GM23338 (cell line): ENCODE measurements around the gene RRAS2. TPM values are rescaled to one million over a fixed set of nuclear protein-coding genes. Genes with fewer than 3 reads are reported as not detected.

Experiments used
- ATAC-seq: fragments of 200-7000 bp; cut with Tn5 transposase; 3 replicates; pipeline ENCODE4 v1.9.1; 2020
- DNase-seq: peaks from one replicate; pipeline ENCODE4 v3.0.0-alpha.2; 2015; ENCODE audit warnings: low spot score
- H2AFZ ChIP-seq: fragments of 200-600 bp; sonication (generic); 2 replicates; pipeline ENCODE4 v1.8.0; 2016; ENCODE audit warnings: antibody characterized with exemption, mild to moderate bottlenecking, moderate library complexity
- H3F3A ChIP-seq: fragments of 200-600 bp; sonication (generic); replicated peaks from 2 replicates; pipeline ENCODE4 v1.8.0; 2017; ENCODE audit warnings: antibody characterized with exemption, mixed run types, low read depth
- H3K27ac ChIP-seq: fragments of 200-600 bp; sonication (generic); 2 replicates; pipeline ENCODE4 v1.6.1; 2016; ENCODE audit warnings: low read depth
- H3K27me3 ChIP-seq: fragments of 200-600 bp; sonication (generic); 2 replicates; pipeline ENCODE4 v1.8.0; 2016; ENCODE audit warnings: mild to moderate bottlenecking, mixed run types, moderate library complexity; ENCODE audit not compliant: insufficient read depth
- H3K36me3 ChIP-seq: fragments of 200-600 bp; sonication (generic); 2 replicates; pipeline ENCODE4 v1.8.0; 2016; ENCODE audit warnings: mild to moderate bottlenecking; ENCODE audit not compliant: insufficient read depth
- H3K4me1 ChIP-seq: fragments of 200-600 bp; sonication (generic); 2 replicates; pipeline ENCODE4 v1.8.0; 2016; ENCODE audit warnings: mild to moderate bottlenecking, moderate library complexity; ENCODE audit not compliant: insufficient read depth
- H3K4me2 ChIP-seq: fragments of 200-600 bp; sonication (generic); 2 replicates; pipeline ENCODE4 v1.7.1; 2017; ENCODE audit warnings: mixed run types
- H3K4me3 ChIP-seq: fragments of 200-600 bp; sonication (generic); 2 replicates; pipeline ENCODE4 v1.6.1; 2016; ENCODE audit warnings: mixed run types
- H3K79me2 ChIP-seq: fragments of 200-600 bp; sonication (generic); replicated peaks from 2 replicates; pipeline ENCODE4 v1.8.0; 2017; ENCODE audit warnings: mild to moderate bottlenecking; ENCODE audit not compliant: insufficient read depth
- H3K9me2 ChIP-seq: fragments of 200-600 bp; sonication (generic); 2 replicates; pipeline ENCODE4 v1.8.0; 2017; ENCODE audit not compliant: insufficient read depth
- H4K20me1 ChIP-seq: fragments of 200-600 bp; sonication (generic); replicated peaks from 2 replicates; pipeline ENCODE4 v1.8.0; 2017; ENCODE audit warnings: mild to moderate bottlenecking; ENCODE audit not compliant: insufficient read depth
- H3K27ac Mint-ChIP-seq: 2 replicates; pipeline ENCODE4 v1.8.0; 2020; ENCODE audit warnings: inconsistent platforms, mild to moderate bottlenecking, moderate library complexity, mixed read lengths
- H3K27me3 Mint-ChIP-seq: 3 replicates; pipeline ENCODE4 v1.8.0; 2022; ENCODE audit warnings: low read depth, mild to moderate bottlenecking, moderate library complexity, mixed read lengths, inconsistent platforms; ENCODE audit not compliant: insufficient read depth, poor library complexity
- H3K36me3 Mint-ChIP-seq: 3 replicates; pipeline ENCODE4 v1.8.0; 2021; ENCODE audit warnings: low read depth, mild to moderate bottlenecking, inconsistent platforms, moderate library complexity, mixed read lengths
- H3K4me1 Mint-ChIP-seq: 3 replicates; pipeline ENCODE4 v1.8.0; 2020; ENCODE audit warnings: mild to moderate bottlenecking, inconsistent platforms, mixed read lengths
- H3K4me3 Mint-ChIP-seq: 3 replicates; pipeline ENCODE4 v1.8.0; 2021; ENCODE audit warnings: moderate library complexity, mild to moderate bottlenecking, inconsistent platforms, mixed read lengths
- H3K9me3 Mint-ChIP-seq: 3 replicates; pipeline ENCODE4 v1.8.0; 2020; ENCODE audit warnings: moderate library complexity, mild to moderate bottlenecking, inconsistent platforms, mixed read lengths
- CTCF ChIP-seq, 2 experiments: fragments of 200-600 bp in 1 of 2; sonication (generic) in 1 of 2; conservative IDR thresholded peaks; 2 replicates each; pipeline versions ENCODE4 v1.5.1 to v1.6.1; 2016 to 2017; ENCODE audit warnings: antibody characterized with exemption in 2 of 2, low read depth in 2 of 2, mild to moderate bottlenecking in 2 of 2, moderate library complexity in 1 of 2
- EZH2phosphoT487 ChIP-seq: fragments of 200-600 bp; sonication (generic); IDR thresholded peaks from one replicate; pipeline ENCODE4 v1.8.1; 2018; ENCODE audit warnings: antibody characterized with exemption; ENCODE audit not compliant: unreplicated experiment
- JUNB ChIP-seq: IDR thresholded peaks from one replicate; pipeline ENCODE4 v1.6.1; 2016; ENCODE audit warnings: antibody characterized with exemption; ENCODE audit not compliant: unreplicated experiment
- NANOG ChIP-seq: IDR thresholded peaks from 2 replicates; pipeline ENCODE4 v1.6.1; 2016; ENCODE audit warnings: antibody characterized with exemption, borderline replicate concordance
- POLR2AphosphoS5 ChIP-seq: IDR thresholded peaks from 2 replicates; pipeline ENCODE4 v1.6.1; 2016; ENCODE audit warnings: antibody characterized with exemption, low read depth
- REST ChIP-seq: IDR thresholded peaks from one replicate; pipeline ENCODE4 v1.6.1; 2018; ENCODE audit warnings: antibody characterized with exemption; ENCODE audit not compliant: unreplicated experiment
- STAT1 ChIP-seq: IDR thresholded peaks from one replicate; pipeline ENCODE4 v1.6.1; 2016; ENCODE audit warnings: antibody characterized with exemption; ENCODE audit not compliant: unreplicated experiment
- ZNF114 ChIP-seq: fragments of 250-450 bp; sonication (Bioruptor Pico); IDR thresholded peaks from 2 replicates; pipeline ENCODE4 v1.5.0; 2020; ENCODE audit warnings: mild to moderate bottlenecking, moderate library complexity
- polyA plus RNA-seq: library from polyadenylated mRNA; unstranded; fragments of >200 nt; fragmentation: Nextera tagmentation; extraction: Ambion mirVana; gene quantifications from 2 replicates; pipeline ENCODE4 v1.2.1, GENCODE V29; 2016
- total RNA-seq: library from RNA; depleted of rRNA; stranded (reverse); fragments of >200 nt; shearing (Covaris generic); gene quantifications from 2 replicates; pipeline ENCODE4 v1.2.3, GENCODE V29; 2014
- TF ChIP-seq, protein P1 (sequence below): fragments of 250-450 bp; sonication (Bioruptor Pico); IDR thresholded peaks from 2 replicates; pipeline ENCODE4 v1.5.0; 2020; ENCODE audit warnings: mild to moderate bottlenecking, moderate library complexity

RRAS2 gene
- total and polyA plus RNA-seq, 2 experiments from 2014 or later = 196 to 293 TPM

- no peak for TF ChIP-seq REST
- no peak for TF ChIP-seq POLR2AphosphoS5
- no peak for TF ChIP-seq ZNF114 (CRISPR knock-in tag)
- no peak for TF ChIP-seq JUNB
Measured at GRCh38 chr11:14255238-14255534, 103.8 kb downstream of the RRAS2 start (continued).

GRCh38 chr11:14254533-14255237 is 104.3 kb downstream of the RRAS2 start:
- no peak overlapping the region for H2AFZ ChIP-seq
- H3K4me3 ChIP-seq = no peak overlapping the region
- H3K9me2 ChIP-seq = no peaks in the 10 kb centered on the region
- no peak overlapping the region for H3K27ac ChIP-seq
- 0 out of 3 replicates have a peak, but pooled peaks cover 2% of the 10 kb centered on the region for H3K4me1 Mint-ChIP-seq
- DNase-seq = no peak
- no peaks in the 10 kb centered on the region for H3K36me3 ChIP-seq
- peaks cover 5% of the 10 kb centered on the region; the same call in 1 of the 2 replicates for H4K20me1 ChIP-seq
- no peak overlapping the region for H3K4me3 Mint-ChIP-seq
- no peaks in the 10 kb centered on the region for H3K27me3 ChIP-seq
- no peaks in the 10 kb centered on the region for H3K36me3 Mint-ChIP-seq
- no peak overlapping the region for H3K4me2 ChIP-seq
- H3K9me3 Mint-ChIP-seq = no peaks in the 10 kb centered on the region
- no peaks in the 10 kb centered on the region for H3K4me1 ChIP-seq
- peaks cover 9% of the 10 kb centered on the region for H3K27me3 Mint-ChIP-seq
- no peaks in the 10 kb centered on the region for H3F3A ChIP-seq
- ATAC-seq = no peak
- no peaks in the 10 kb centered on the region for H3K79me2 ChIP-seq
- no peak overlapping the region for H3K27ac Mint-ChIP-seq
- TF ChIP-seq REST (no peak), ZNF114 (CRISPR knock-in tag) (no peak), NANOG (no peak), CTCF (conservative IDR thresholded peaks at IDR 0.05; ENCODE audit: low read depth in 2 of 2) (no peak), EZH2phosphoT487 (no peak), STAT1 (no peak), POLR2AphosphoS5 (no peak)
- TF ChIP-seq, protein P1, sequence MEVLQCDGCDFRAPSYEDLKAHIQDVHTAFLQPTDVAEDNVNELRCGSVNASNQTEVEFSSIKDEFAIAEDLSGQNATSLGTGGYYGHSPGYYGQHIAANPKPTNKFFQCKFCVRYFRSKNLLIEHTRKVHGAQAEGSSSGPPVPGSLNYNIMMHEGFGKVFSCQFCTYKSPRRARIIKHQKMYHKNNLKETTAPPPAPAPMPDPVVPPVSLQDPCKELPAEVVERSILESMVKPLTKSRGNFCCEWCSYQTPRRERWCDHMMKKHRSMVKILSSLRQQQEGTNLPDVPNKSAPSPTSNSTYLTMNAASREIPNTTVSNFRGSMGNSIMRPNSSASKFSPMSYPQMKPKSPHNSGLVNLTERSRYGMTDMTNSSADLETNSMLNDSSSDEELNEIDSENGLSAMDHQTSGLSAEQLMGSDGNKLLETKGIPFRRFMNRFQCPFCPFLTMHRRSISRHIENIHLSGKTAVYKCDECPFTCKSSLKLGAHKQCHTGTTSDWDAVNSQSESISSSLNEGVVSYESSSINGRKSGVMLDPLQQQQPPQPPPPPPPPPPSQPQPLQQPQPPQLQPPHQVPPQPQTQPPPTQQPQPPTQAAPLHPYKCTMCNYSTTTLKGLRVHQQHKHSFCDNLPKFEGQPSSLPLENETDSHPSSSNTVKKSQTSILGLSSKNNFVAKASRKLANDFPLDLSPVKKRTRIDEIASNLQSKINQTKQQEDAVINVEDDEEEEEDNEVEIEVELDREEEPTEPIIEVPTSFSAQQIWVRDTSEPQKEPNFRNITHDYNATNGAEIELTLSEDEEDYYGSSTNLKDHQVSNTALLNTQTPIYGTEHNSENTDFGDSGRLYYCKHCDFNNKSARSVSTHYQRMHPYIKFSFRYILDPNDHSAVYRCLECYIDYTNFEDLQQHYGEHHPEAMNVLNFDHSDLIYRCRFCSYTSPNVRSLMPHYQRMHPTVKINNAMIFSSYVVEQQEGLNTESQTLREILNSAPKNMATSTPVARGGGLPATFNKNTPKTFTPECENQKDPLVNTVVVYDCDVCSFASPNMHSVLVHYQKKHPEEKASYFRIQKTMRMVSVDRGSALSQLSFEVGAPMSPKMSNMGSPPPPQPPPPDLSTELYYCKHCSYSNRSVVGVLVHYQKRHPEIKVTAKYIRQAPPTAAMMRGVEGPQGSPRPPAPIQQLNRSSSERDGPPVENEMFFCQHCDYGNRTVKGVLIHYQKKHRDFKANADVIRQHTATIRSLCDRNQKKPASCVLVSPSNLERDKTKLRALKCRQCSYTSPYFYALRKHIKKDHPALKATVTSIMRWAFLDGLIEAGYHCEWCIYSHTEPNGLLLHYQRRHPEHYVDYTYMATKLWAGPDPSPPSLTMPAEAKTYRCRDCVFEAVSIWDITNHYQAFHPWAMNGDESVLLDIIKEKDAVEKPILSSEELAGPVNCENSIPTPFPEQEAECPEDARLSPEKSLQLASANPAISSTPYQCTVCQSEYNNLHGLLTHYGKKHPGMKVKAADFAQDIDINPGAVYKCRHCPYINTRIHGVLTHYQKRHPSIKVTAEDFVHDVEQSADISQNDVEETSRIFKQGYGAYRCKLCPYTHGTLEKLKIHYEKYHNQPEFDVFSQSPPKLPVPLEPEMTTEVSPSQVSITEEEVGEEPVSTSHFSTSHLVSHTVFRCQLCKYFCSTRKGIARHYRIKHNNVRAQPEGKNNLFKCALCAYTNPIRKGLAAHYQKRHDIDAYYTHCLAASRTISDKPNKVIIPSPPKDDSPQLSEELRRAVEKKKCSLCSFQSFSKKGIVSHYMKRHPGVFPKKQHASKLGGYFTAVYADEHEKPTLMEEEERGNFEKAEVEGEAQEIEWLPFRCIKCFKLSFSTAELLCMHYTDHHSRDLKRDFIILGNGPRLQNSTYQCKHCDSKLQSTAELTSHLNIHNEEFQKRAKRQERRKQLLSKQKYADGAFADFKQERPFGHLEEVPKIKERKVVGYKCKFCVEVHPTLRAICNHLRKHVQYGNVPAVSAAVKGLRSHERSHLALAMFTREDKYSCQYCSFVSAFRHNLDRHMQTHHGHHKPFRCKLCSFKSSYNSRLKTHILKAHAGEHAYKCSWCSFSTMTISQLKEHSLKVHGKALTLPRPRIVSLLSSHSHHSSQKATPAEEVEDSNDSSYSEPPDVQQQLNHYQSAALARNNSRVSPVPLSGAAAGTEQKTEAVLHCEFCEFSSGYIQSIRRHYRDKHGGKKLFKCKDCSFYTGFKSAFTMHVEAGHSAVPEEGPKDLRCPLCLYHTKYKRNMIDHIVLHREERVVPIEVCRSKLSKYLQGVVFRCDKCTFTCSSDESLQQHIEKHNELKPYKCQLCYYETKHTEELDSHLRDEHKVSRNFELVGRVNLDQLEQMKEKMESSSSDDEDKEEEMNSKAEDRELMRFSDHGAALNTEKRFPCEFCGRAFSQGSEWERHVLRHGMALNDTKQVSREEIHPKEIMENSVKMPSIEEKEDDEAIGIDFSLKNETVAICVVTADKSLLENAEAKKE = no peak
